Measurements from ENCODE around the gene SKIC2.

DNA sequence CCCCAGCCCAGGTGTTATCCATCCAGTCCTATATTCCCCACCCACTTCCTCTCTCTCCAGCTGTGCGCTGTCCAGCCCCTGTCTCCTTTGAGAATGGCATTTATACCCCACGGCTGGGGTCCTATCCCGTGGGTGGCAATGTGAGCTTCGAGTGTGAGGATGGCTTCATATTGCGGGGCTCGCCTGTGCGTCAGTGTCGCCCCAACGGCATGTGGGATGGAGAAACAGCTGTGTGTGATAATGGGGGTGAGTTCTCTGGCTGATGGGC is 30.4 kb upstream of the SKIC2 start:
- TF ChIP-seq, protein P1, sequence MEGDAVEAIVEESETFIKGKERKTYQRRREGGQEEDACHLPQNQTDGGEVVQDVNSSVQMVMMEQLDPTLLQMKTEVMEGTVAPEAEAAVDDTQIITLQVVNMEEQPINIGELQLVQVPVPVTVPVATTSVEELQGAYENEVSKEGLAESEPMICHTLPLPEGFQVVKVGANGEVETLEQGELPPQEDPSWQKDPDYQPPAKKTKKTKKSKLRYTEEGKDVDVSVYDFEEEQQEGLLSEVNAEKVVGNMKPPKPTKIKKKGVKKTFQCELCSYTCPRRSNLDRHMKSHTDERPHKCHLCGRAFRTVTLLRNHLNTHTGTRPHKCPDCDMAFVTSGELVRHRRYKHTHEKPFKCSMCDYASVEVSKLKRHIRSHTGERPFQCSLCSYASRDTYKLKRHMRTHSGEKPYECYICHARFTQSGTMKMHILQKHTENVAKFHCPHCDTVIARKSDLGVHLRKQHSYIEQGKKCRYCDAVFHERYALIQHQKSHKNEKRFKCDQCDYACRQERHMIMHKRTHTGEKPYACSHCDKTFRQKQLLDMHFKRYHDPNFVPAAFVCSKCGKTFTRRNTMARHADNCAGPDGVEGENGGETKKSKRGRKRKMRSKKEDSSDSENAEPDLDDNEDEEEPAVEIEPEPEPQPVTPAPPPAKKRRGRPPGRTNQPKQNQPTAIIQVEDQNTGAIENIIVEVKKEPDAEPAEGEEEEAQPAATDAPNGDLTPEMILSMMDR (IDR thresholded peaks at IDR 0.05; ENCODE audit: insufficient read depth, low read length) = no peak
- no peak for TF ChIP-seq POLR2AphosphoS5 (IDR thresholded peaks at IDR 0.05; ENCODE audit: low read depth)
- TF ChIP-seq, protein P2, sequence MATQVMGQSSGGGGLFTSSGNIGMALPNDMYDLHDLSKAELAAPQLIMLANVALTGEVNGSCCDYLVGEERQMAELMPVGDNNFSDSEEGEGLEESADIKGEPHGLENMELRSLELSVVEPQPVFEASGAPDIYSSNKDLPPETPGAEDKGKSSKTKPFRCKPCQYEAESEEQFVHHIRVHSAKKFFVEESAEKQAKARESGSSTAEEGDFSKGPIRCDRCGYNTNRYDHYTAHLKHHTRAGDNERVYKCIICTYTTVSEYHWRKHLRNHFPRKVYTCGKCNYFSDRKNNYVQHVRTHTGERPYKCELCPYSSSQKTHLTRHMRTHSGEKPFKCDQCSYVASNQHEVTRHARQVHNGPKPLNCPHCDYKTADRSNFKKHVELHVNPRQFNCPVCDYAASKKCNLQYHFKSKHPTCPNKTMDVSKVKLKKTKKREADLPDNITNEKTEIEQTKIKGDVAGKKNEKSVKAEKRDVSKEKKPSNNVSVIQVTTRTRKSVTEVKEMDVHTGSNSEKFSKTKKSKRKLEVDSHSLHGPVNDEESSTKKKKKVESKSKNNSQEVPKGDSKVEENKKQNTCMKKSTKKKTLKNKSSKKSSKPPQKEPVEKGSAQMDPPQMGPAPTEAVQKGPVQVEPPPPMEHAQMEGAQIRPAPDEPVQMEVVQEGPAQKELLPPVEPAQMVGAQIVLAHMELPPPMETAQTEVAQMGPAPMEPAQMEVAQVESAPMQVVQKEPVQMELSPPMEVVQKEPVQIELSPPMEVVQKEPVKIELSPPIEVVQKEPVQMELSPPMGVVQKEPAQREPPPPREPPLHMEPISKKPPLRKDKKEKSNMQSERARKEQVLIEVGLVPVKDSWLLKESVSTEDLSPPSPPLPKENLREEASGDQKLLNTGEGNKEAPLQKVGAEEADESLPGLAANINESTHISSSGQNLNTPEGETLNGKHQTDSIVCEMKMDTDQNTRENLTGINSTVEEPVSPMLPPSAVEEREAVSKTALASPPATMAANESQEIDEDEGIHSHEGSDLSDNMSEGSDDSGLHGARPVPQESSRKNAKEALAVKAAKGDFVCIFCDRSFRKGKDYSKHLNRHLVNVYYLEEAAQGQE (IDR thresholded peaks at IDR 0.05; ENCODE audit: insufficient replicate concordance, low read depth) = no peak
- TF ChIP-seq SPI1 (IDR thresholded peaks at IDR 0.05; ENCODE audit: borderline replicate concordance, low read depth) = no peak

Measured in HL-60 (cell line).